Lung microvascular endothelial cell (primary cell): ENCODE results near the gene SPEN. TPM values are rescaled to one million over a fixed set of nuclear protein-coding genes. Genes with fewer than 3 reads are reported as not detected.
"Not testable (repeated sequence)": the region's sequence is repeated elsewhere in the genome, so short reads cannot be mapped to it uniquely, and the experiment has no call there.

Source experiments
- DNase-seq, 2 donors: peaks; one replicate each; pipeline versions ENCODE4 v3.0.0 to v3.0.0-alpha.2; 2010; ENCODE audit warnings: low read depth in 2 of 2
- total RNA-seq: library from RNA; depleted of rRNA; stranded (reverse); fragments of >200 nt; gene quantifications from 2 replicates; pipeline ENCODE4 v1.2.1, GENCODE V29; 2014

SPEN gene
- total RNA-seq, 1 donor from 2014 or later = 11.3 TPM

DNA sequence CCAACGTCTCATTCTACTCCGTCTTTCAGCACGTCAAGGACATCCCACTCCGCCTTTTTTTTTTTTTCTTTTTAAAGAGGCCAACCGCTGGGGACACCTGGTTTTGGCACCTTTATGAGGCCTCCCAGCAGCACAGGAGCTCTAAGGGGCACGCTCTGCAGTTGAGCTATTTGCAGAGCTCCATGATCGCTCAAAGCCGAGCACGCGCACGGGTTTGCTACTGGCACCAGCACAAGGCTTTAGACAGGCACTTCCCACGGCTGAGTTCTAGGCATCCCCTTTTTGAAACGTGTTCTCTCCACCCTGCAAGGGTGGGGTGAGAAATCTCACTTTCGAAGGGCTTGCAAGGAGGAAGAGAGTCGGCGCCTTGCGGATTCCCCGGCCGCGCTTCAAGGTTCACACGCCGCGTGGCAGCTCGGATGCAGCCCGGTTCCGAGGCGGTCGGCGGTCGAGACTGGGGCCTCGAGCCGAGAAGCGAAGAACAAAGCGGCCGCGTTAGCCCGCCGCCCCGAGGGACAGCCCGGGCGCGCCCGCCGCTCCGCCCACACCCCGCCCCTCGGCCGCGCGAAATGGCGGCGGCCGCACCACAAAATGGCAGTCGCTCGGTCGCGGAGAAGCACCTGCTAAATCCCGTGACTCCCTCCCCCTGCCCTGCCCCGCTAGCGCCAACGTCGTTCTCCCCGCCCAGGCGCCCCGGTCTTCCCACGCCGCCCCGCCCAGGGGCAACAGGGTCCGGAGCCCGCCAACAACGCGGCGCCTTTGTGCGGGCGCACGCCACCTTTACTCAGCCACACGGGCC, 12.9 kb upstream of the SPEN start:
- DNase-seq = peak; percentile 95 to 97

DNA sequence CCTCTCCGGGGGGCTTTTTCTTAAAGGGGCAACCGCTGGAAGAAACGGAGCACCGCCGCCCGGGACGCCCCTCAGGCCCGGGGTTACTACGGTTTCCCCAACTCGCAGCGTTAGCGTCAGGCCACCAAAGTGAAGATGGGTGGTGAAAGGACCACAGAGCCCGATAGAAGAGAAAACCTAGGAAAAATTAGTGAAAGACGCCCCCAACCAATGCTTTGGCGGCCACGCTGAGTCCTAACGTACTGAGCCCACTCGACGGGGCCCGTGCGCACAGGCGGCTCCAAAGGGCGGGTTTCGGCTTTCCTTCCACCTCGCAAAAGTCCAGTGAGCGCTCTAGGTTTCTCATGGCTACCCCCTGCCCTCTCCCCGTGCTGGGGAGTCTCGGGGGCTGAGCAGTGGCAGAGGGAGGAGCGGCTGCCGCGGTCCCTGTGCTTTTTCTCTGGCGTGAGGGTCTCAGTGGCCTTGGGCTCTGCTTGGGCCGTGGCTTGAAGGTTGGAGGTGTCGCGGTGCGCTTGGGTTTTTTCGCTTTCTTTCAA, 12.2 kb upstream of the SPEN start:
- peak in 1 of 2 donors; percentile 58 for DNase-seq

- peak; percentile 99 to 100 for DNase-seq
Observed at GRCh38 chr1:15835741-15836510, 11.6 kb upstream of the SPEN start.

DNA sequence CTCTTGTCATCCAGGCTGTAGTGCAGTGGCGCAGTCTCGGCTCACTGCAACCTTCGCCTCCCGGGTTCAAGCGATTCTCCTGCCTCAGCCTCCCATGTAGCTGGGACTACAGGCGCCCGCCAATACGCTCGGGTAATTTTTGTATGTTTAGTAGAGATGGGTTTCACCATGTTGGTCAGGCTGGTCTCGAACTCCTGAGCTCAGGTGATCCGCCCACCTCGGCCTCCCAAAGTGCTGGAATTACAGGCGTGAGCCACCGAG, 11.1 kb upstream of the SPEN start:
- DNase-seq = not testable (repeated sequence)

GRCh38 chr1:15836772-15837669, 10.5 kb upstream of the SPEN start:
- DNase-seq = peak in 1 of 2 donors; percentile 7

DNA sequence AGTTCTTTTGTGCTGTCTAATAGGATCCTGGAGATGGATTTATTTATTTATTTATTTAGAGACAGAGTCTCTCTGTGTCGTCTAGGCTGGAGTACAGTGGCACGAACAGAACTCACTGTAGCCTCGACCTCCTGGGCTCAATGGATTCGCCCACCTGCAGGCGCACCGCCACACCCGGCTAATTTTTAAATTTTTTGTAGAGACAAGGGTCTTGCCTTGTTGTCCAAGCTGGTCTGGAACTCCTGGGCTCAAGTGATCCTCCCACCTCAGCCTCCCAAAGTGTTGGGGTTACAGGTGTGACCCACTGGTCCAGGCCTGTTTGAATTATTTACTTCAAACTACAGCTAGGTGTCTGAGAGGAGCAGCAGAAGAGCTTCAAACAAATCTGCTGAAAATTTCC, 9.6 kb upstream of the SPEN start:
- DNase-seq = no peak

- no peak for DNase-seq
Observed at GRCh38 chr1:15838721-15839120, 8.8 kb upstream of the SPEN start.

DNA sequence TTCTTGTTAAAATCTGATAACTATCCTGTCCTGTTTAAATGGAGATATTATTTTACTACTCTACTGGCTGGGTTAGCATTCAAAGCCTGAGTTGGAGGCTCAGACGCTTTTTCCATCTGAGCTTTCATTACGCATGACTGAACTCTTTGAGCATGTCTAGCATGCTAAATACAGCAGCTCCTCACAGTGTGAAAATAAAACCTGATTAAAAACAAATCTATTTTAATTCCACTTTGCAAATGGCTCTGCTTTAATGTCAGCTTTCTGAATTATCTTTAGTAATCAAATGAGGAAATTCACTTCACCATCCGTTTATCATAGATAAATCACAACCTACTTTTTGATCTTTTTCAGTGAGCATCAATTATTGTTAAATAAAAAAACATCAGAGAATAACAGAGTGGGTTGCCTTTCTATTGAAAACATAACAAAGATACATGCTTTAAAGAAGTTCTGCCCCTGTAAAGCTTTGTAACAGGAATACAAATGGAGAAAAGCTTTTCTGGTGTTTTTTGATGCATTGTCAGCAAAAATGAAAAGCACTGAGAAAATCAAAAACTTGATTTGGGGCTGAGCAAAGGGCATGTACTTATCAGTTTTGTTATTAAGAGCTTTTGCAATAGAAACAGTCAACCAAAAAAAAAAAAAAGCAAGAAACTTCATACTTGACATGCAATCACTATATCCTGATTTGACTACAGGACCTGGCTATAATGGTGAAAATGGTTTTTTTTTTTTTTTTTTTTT, 3.5 kb upstream of the SPEN start:
- no peak for DNase-seq

DNA sequence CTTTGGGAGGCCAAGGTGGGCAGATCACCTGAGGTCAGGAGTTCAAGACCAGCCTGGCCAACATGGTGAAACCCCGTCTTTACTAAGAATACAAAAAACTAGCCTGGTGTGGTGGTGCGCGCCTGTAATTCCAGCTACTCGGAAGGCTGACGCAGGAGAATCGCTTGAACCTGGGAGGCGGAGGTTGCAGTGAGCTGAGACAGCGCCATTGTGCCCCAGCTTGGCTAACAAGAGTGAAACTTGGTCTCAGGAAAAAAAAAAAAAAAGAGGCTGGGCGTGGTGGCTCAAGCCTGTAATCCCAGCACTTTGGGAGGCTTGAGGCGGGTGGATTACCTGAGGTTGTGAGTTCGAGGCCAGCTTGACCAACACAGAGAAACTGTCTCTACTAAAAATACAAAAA, 1.5 kb upstream of the SPEN start:
- DNase-seq = not testable (repeated sequence)

- DNase-seq = no peak
Observed at GRCh38 chr1:15847893-15848142, 311 bp downstream of the SPEN start.

- DNase-seq = peak; percentile 48 to 49
Observed at GRCh38 chr1:15848143-15848928, 829 bp downstream of the SPEN start.

DNA sequence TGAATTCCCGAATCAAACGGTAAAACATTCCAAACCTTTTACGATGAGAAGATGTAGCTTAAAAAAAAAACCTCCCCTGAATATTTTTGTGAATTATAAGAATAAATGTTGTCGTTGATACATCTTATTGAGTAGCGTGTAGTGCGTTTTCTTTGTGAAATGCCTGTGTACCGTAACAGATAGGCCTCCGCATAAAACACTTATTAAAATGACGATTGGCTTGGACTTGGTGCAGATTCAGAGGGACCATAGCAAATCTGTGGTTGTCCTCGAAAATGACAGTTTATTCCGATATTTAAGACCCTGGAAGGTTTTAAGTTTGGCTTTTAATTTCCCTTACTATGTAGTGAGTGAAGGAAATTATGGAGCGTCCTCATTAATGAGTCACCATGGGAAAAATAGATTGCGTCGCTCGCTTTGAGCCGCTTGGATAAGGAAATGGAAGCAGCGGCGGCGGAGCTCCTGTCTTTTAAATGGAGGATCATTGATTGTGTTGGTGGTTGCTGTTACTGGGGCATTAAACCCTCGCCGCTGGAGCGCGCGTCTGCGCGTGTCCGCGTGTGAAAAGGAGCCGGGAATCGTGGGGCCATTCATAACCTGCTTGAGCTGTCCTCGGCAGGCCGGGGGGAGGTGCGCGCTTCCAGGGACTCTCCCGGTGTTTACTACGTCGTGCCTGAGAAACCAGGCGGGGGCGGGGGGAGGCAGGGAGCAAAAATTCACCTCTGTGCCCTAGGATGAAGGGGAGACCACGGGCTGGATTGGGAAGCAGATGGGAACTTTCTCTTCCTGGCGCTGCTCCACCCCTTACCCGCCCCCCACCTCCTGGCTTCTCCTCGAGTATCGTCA, 1.6 kb downstream of the SPEN start:
- DNase-seq = peak; percentile 90 to 92

DNA sequence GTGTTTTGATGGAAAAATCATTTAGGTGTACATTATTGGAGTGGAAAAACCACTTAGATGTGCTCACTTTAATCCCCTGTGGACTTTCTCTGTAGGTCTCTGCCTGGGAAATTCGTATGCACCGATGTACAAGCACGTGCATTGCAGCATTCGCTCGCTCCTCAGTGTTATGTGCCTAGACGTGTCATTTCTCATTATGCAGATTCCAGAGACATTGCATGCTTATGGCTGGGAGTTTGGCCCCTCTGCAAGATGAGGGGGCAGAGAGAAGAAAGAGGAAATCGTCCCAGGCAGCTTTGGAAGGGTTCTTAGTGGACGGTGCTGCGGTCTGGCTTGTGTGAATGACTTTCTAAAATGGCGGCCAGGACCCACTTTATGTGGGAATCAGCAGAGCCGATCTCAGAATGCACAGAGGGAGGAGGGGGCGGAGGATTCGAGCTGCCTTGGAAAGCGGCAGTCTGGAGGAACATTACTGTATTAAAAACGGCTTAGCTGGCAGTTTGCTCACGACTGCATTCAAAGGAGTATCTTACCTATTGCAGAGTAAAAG, 2.3 kb downstream of the SPEN start:
- DNase-seq = peak in 1 of 2 donors; percentile 49

GRCh38 chr1:15850471-15851001, 3.0 kb downstream of the SPEN start:
- DNase-seq = peak; percentile 16 to 26

DNA sequence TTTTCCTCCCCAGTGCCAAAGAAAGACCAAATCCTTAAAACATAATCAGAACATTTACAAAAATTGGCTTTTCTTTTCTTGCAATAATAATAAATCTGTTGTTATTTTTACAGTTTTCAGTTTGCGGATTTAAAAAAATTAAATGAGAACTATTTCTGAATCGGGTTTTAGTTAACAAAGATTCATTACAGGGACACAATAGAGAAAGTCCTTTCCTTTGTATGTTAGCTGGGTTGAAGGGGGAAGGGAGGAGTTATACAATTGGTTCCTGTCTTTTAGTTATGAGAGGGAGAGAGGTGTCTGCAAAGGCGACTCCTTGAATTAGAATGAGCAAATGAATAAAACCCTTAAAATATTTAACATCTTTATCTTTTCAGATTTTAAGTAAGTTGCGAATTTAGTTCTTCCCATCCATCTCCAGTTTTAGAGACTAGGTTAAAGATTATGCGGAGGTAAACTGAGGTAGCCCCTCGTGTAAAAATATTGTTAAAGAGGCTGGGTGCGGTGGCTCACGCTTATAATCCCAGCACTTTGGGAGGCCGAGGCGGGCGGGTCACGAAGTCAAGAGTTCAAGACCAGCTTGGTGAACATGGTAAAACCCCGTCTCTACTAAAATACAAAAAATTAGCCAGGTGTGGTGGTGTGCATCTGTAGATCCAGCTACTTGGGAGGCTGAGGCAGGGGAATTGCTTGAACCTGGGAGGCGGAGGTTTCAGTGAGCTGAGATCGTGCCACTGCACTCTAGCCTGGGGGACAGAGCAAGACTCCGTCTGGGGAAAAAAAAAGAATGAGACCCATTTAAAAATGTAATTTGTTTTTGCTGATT, 3.9 kb downstream of the SPEN start:
- DNase-seq = peak; percentile 44 to 55

GRCh38 chr1:15852036-15852827, 4.7 kb downstream of the SPEN start:
- DNase-seq = peak; percentile 41 to 46

DNA sequence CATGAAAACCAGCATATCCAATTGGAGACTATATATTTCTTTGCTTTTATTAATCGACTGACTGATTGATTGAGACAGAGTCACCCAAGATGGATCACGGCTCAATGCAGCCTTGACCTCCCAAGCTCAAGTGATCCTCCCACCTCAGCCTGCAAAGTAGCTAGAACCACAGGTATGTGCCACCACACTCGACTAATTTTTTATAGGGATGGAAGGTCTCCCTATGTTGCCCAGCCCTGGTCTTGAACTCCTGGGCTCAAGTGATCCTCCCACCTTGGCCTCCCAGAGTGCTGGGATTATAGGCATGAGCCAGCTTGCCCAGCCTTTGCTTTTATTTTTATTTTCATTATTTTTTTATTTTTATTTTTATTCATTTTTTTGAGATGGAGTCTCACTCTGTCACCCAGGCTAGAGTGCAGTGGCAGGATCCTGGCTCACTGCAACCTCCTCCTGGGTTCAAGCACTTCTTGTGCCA, 5.4 kb downstream of the SPEN start:
- no peak for DNase-seq
